ENCODE data around the gene CUTA. TPM values are rescaled to one million over a fixed set of nuclear protein-coding genes. Genes with fewer than 3 reads are reported as not detected.
A peak's percentile ranks its signal among the peaks of the same experiment; 100 is the strongest.

CUTA gene
- total RNA-seq, 1 experiment from 2014 or later = 212 TPM

DNA sequence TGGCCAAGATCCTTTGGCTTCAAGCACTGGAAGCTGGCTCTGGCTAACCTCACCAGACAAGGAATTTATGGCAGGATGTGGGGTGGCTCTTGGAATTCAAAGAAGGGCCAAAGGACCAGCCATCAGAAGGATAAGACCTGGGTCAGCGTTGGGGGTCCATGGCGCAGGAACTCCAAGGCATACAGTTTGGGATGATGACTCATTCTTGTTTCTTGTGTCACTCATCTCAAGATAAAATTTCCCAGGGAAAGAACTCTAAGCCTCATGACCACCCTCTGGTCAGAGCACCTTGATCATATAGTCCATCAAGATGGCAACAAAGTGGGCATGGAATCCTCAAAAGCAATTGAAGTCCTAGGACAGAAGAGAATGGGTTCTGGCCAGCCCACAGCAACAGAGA is 41.3 kb upstream of the CUTA start:
- Mint-ChIP-seq H3K27me3 (ENCODE audit: insufficient read depth, unreplicated experiment) (no peaks in the 10 kb centered on the region), H3K9me3 (ENCODE audit: unreplicated experiment) (no peaks in the 10 kb centered on the region), H3K27ac (ENCODE audit: low read depth, unreplicated experiment) (no peak overlapping the region), H3K36me3 (ENCODE audit: insufficient read depth, unreplicated experiment) (peaks cover 15% of the 10 kb centered on the region), H3K4me1 (ENCODE audit: insufficient read depth, unreplicated experiment) (peaks cover 5% of the 10 kb centered on the region), H3K4me3 (ENCODE audit: unreplicated experiment) (no peak overlapping the region)
- TF ChIP-seq CTCF (IDR thresholded peaks at IDR 0.05; ENCODE audit: unreplicated experiment) = no peak
- ChIA-PET POLR2A (interaction anchor here (1.0 to 2.0 kb wide), 2 partner anchors 11 to 34 kb away, joined by 4 to 5 read pairs; no protein-coding TSS in a partner anchor), CTCF (no interaction called here)
- intact Hi-C loops (cut with micrococcal nuclease) = no loop called here
- DNase-seq (ENCODE audit: unreplicated experiment) = no peak
- BruUV-seq (replicated peaks) = no TSS peak

GRCh38 chr6:33458676-33459075 is 40.8 kb upstream of the CUTA start:
- CTCF ChIA-PET = no interaction called here
- POLR2A ChIA-PET = interaction anchor here (1.0 to 2.0 kb wide), 2 partner anchors 11 to 34 kb away, joined by 4 to 5 read pairs; no protein-coding TSS in a partner anchor
- no peak for TF ChIP-seq CTCF (IDR thresholded peaks at IDR 0.05; ENCODE audit: unreplicated experiment)
- no peak overlapping the region for H3K4me3 Mint-ChIP-seq (ENCODE audit: unreplicated experiment)
- no peak for DNase-seq (ENCODE audit: unreplicated experiment)
- peaks cover 15% of the 10 kb centered on the region for H3K36me3 Mint-ChIP-seq (ENCODE audit: insufficient read depth, unreplicated experiment)
- no peak overlapping the region for H3K27ac Mint-ChIP-seq (ENCODE audit: low read depth, unreplicated experiment)
- H3K4me1 Mint-ChIP-seq (ENCODE audit: insufficient read depth, unreplicated experiment) = peaks cover 7% of the 10 kb centered on the region
- BruUV-seq (replicated peaks) = no TSS peak
- intact Hi-C loops (cut with micrococcal nuclease) = no loop called here
- H3K27me3 Mint-ChIP-seq (ENCODE audit: insufficient read depth, unreplicated experiment) = no peaks in the 10 kb centered on the region
- H3K9me3 Mint-ChIP-seq (ENCODE audit: unreplicated experiment) = no peaks in the 10 kb centered on the region

DNA sequence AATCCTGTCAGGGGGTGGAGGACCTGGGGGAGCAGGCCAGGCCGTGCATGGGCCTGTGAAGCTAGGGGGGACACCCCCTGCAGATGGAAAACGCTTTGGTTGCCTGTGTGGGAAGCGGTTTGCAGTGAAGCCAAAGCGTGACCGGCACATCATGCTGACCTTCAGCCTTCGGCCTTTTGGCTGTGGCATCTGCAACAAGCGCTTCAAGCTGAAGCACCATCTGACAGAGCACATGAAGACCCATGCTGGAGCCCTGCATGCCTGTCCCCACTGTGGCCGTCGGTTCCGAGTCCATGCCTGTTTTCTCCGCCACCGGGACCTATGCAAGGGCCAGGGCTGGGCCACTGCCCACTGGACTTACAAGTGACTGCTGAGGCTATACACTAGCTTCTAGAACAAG is 38.2 kb upstream of the CUTA start:
- peaks cover 15% of the 10 kb centered on the region for H3K4me1 Mint-ChIP-seq (ENCODE audit: insufficient read depth, unreplicated experiment)
- peaks cover 15% of the 10 kb centered on the region for H3K36me3 Mint-ChIP-seq (ENCODE audit: insufficient read depth, unreplicated experiment)
- BruUV-seq (replicated peaks) = no TSS peak
- no peak for TF ChIP-seq CTCF (IDR thresholded peaks at IDR 0.05; ENCODE audit: unreplicated experiment)
- H3K9me3 Mint-ChIP-seq (ENCODE audit: unreplicated experiment) = no peaks in the 10 kb centered on the region
- H3K27ac Mint-ChIP-seq (ENCODE audit: low read depth, unreplicated experiment) = no peak overlapping the region
- intact Hi-C loops (cut with micrococcal nuclease) = no loop called here
- H3K27me3 Mint-ChIP-seq (ENCODE audit: insufficient read depth, unreplicated experiment) = no peaks in the 10 kb centered on the region
- CTCF ChIA-PET = interaction anchor here (0.6 to 0.7 kb wide), 3 partner anchors 12 to 1341 kb away, joined by 3 read pairs; no protein-coding TSS in a partner anchor
- DNase-seq (ENCODE audit: unreplicated experiment) = no peak
- POLR2A ChIA-PET = interaction anchor here (0.7 to 3.1 kb wide), 3 partner anchors 123 to 1671 kb away, joined by 3 to 19 read pairs (median 3); partner anchors contain the start of gene BAK1
- no peak overlapping the region for H3K4me3 Mint-ChIP-seq (ENCODE audit: unreplicated experiment)

DNA sequence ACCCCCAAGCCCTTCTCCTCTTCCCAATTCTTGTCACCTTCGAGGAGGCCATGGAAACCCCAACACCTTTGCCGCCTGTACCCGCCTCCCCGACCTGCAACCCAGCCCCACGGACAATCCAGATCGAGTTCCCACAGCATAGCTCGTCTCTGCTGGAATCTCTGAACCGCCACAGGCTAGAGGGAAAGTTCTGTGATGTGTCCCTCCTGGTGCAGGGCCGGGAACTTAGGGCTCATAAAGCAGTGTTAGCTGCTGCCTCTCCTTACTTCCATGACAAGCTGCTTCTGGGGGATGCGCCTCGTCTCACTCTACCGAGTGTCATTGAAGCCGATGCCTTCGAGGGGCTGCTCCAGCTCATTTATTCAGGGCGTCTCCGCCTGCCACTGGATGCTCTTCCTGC is 37.1 kb upstream of the CUTA start:
- Mint-ChIP-seq H3K36me3 (ENCODE audit: insufficient read depth, unreplicated experiment) (peaks cover 15% of the 10 kb centered on the region), H3K4me3 (ENCODE audit: unreplicated experiment) (peak overlapping the region; percentile 89), H3K27ac (ENCODE audit: low read depth, unreplicated experiment) (peak overlapping the region; percentile 72), H3K9me3 (ENCODE audit: unreplicated experiment) (no peaks in the 10 kb centered on the region), H3K4me1 (ENCODE audit: insufficient read depth, unreplicated experiment) (peaks cover 22% of the 10 kb centered on the region), H3K27me3 (ENCODE audit: insufficient read depth, unreplicated experiment) (no peaks in the 10 kb centered on the region)
- TSS peak; percentile 47 for BruUV-seq (replicated peaks)
- CTCF ChIA-PET = interaction anchor here (1.0 to 1.6 kb wide), 2 partner anchors 130 to 245 kb away, joined by 3 to 6 read pairs; no protein-coding TSS in a partner anchor
- no peak for DNase-seq (ENCODE audit: unreplicated experiment)
- no peak for TF ChIP-seq CTCF (IDR thresholded peaks at IDR 0.05; ENCODE audit: unreplicated experiment)
- intact Hi-C loops (cut with micrococcal nuclease) = no loop called here
- POLR2A ChIA-PET = interaction anchor here (0.7 to 3.1 kb wide), 18 partner anchors 10 to 387 kb away, joined by 3 to 23 read pairs (median 5); partner anchors contain the start of genes BAK1, CUTA and ITPR3

Measured in MCF 10A (cell line).